ENCODE results near the gene CNTNAP1.
A peak's percentile ranks its signal among the peaks of the same experiment; 100 is the strongest.

Gene CNTNAP1

DNA sequence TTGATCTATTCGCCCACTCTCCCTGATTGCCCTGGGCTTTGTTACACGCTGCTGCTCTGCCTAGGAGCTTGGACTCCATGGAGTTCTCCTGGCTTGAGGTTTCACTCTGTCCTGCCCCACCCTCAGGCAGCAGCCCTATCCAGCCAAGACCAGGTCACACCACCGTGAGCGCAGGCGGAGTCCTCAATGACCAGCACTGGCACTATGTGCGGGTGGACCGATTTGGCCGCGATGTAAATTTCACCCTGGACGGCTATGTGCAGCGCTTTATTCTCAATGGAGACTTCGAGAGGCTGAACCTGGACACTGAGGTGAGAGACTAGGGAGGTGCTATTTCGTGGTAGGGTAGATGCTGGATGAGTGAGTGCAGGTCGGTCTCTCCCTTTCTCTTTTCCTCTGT is 3.5 kb downstream of the CNTNAP1 start:
- DNase-seq = no peak
- no peak for ATAC-seq

DNA sequence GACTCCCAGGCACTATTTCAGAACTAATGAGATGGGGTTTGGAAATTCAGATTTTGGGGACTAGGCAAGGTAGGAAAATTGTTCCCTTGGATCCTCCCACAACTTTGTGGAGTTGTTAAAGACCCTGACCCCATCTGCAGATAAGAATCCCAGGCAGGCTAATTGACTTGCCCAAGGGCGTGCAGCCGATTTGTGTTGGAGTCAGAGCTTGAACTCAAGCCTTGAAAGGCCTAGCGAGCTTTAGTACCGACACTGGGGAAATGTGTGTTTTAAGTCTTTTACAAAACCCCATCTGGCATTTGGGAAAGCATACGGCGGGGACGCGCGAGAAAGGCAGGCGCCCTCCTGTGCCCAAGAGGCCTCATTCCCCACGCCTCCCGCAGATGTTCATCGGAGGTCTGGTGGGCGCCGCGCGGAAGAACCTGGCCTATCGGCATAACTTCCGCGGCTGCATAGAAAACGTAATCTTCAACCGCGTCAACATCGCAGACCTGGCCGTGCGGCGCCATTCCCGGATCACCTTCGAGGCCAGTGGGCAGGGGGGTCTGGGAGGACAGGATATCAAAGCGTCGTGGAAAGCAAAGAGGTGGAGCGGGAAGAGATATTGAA is 4.3 kb downstream of the CNTNAP1 start:
- ATAC-seq (no peak), DNase-seq (no peak)

DNA sequence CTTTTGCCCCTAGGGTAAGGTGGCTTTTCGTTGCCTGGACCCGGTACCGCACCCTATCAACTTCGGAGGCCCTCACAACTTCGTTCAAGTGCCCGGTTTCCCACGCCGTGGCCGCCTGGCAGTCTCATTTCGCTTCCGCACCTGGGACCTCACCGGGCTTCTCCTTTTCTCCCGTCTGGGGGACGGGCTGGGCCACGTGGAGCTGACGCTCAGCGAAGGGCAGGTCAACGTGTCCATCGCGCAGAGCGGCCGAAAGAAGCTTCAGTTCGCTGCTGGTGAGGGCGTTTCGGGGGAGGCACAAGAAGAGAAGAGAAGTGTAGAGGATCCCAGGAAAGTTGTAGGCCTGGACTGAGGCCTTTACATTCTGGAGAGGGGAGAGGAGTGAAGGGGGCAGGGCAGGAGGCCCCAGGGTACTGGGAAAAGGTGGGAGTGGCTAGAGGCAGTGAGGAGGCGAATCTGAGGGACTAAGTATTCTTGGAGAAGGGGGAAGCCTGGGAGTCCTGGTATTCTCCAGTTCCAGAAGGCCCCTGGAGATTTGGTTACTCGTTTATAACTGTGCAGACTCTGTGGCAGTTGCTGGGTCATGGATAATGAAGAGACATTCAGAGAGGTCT is 5.5 kb downstream of the CNTNAP1 start:
- DNase-seq (no peak), ATAC-seq (no peak)

DNA sequence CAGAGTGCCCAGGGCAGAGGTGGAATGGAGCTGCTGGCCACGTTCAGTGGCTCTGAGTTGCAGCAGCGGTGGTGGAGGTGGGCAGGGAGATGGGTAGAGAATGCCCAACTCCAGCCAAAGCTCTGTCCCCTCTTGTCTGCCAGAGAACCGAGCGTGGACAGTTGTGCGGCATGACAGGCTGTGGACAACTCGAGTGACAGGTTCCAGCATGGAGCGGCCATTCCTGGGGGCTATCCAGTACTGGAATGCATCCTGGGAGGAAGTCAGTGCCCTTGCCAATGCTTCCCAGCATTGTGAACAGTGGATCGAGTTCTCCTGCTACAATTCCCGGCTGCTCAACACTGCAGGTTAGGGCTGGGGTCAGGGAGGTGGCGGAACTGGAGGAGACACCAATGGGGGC is 8.3 kb downstream of the CNTNAP1 start:
- ATAC-seq (no peak), DNase-seq (no peak)

GRCh38 chr17:42691021-42691545 is 8.8 kb downstream of the CNTNAP1 start:
- DNase-seq = no peak
- ATAC-seq = no peak

DNA sequence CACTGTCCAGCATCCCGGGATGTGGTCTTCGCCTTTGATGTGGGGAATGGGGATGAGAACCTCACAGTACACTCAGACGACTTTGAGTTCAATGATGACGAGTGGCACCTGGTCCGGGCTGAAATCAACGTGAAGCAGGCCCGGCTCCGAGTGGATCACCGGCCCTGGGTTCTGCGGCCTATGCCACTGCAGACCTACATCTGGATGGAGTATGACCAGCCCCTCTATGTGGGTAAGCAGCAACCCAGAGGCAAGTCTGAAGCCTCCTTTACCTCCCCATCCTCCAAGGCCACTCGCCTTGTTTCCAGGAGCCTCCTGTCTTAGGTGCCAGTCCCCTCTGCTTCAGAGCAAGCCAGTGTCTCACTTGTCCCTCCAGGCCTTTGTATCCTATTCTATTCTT is 10.2 kb downstream of the CNTNAP1 start:
- ATAC-seq (no peak), DNase-seq (no peak)

DNA sequence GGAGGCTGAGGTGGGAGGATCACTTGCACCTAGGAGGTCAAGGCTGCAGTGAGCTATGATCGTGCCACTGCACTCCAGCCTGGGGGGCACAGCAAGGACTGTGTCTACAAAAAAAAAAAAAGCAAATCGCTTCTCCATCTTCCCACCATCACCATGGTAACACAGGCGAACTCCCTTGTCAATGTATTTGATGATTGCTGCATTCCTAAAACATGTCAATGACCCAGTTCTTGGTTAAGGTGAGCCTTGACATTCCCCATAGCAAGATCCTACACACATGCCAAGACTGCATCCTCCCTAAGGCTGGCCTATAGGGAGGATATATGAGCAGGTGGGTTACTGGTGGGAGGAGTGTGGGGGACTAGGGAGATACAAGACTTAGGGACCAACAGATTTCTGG is 12.2 kb downstream of the CNTNAP1 start:
- ATAC-seq (no peak), DNase-seq (no peak)

DNA sequence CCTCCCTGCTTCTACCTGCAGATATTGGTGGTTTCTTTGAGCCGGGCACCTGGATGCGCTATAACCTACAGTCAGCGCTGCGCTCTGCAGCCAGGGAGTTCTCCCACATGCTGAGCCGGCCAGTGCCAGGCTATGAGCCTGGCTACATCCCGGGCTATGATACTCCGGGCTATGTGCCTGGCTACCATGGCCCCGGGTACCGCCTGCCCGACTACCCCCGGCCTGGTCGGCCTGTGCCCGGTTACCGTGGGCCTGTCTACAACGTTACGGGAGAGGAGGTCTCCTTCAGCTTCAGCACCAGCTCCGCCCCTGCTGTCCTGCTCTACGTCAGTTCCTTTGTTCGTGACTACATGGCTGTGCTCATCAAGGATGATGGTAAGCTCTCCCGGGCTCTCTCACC is 13.2 kb downstream of the CNTNAP1 start:
- DNase-seq (no peak), ATAC-seq (no peak)

- no peak for DNase-seq
- ATAC-seq = no peak
Measured at GRCh38 chr17:42697108-42697811, 14.9 kb downstream of the CNTNAP1 start.

GRCh38 chr17:42698736-42699414 is 16.5 kb downstream of the CNTNAP1 start:
- ATAC-seq = no peak
- no peak for DNase-seq

GRCh38 chr17:42699415-42699740 is 17.0 kb downstream of the CNTNAP1 start:
- no peak for ATAC-seq
- no peak for DNase-seq

DNA sequence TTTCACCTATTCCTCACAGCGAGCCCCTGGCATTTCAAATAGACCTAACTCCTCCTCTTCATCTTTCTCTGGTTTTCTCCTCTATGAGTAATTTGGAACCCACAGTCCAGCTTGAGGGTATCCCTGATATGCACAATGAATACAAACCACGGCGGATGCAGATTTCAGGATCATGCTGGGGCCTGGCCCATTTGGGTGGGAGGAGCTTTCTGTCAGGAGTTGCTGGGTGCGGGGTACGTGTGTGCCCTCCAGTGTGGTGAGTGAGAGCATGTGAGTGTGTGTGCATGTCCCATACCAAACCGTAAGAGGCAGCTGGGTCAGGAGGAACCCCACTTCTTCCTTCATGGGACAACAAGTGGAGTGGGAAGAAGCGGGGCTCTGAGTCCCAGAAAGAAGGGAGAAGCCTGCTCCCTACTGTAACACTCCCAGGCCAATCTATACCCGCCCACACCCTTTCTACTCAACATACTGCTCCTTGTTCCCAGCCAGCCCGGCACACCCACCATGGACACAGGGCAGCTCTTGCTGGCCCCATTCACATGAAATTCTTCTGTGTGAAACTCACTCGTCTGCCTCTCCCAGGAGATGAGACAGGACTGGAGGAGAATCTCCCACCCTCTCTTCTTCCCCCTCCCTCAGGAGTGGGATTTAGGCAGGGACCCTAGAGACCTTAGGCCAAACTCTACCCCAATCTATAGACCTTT is 18.4 kb downstream of the CNTNAP1 start:
- DNase-seq (no peak), ATAC-seq (no peak)

GRCh38 chr17:42702446-42702845 is 20.1 kb downstream of the CNTNAP1 start:
- ATAC-seq = no peak
- DNase-seq = no peak

- no peak for ATAC-seq
- no peak for DNase-seq
Measured at GRCh38 chr17:42704490-42704836, 22.1 kb downstream of the CNTNAP1 start.

DNA sequence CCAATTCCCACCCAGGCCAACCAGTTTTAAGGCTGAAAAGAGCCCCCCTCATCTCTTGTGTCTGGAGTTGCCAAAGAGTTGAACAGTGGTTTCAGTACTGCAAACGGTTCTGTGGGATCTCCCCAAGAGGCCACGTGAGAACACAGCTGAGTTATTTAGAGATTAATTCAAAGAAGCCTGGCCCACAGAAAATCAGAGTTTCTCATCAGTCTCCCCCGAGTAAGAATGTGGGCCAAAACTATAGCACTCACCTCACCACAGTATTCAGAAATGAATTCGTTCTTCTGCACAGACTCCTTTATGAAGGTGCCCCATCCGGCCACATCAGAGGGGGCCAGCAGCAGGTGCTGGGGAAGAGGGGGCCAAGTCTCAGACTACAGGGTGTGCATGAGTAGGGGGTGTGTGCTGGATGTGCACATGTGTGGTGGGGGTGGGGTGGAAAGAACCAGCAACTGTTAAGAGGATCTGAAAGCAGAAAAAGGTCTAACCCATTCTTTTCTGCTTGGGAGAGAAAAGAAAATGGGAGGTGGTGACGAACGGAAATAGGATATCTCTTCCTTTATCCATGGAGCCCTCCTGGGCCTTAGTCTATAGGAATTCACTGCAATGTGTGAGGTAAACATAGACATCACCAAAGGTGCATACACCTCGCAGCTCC is 22.6 kb downstream of the CNTNAP1 start:
- peak; percentile 87 for ATAC-seq
- peak; percentile 51 for DNase-seq

- ATAC-seq = peak; percentile 53
- peak; percentile 51 for DNase-seq
Measured at GRCh38 chr17:42706732-42707131, 24.4 kb downstream of the CNTNAP1 start.

GRCh38 chr17:42708588-42708987 is 26.3 kb downstream of the CNTNAP1 start:
- no peak for ATAC-seq
- DNase-seq = no peak

- no peak for DNase-seq
- no peak for ATAC-seq
Measured at GRCh38 chr17:42709561-42709960, 27.2 kb downstream of the CNTNAP1 start.

DNA sequence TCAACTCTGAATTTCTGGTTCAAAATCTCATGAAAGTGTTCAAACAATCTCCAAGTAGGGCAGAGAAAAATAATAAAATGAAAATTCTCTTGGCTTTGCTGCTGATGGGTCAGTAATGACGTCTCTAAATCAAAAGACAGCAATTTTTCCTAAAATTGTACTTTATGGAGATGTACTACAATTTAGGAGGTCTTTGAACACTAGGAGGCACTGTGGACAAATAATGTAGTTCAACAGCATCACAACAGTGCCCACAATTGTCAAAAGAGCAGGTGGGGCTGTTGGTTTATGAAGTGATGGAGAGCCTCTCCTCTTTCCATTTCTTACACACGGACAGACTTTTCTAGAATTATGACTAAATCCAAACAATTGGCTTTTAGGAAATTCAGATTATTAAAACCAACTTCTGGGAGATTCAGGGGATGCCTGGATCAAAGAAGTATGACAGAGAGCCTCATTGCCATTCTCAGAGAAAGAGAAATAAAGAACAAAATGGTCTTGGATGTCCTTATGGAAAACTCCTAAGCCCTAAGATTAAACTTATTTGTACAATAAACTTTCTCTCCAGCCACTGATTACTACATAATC is 38.8 kb downstream of the CNTNAP1 start:
- ATAC-seq (no peak), DNase-seq (no peak)

DNA sequence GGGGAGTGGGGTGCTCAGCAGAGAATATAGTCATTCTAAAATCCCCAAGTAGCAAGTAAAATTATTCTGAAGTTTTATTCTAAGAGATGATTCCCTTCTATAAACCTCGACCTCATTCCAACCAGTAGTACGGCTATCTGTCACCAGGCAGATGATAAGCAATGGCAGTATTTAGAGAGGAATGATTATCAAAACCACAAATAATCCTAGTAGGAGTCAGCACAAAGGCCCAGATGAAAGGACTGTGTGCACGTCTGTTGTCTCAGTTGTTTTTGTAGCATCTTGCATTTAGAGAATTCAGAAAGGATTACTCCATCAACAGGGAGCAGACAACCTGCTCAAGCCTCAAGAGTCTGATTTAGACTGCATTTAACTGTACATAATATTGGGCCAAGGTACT is 41.3 kb downstream of the CNTNAP1 start:
- ATAC-seq = no peak
- no peak for DNase-seq

GRCh38 chr17:42725143-42725542 is 42.8 kb downstream of the CNTNAP1 start:
- DNase-seq = no peak
- ATAC-seq = no peak

GRCh38 chr17:42740699-42741098 is 58.4 kb downstream of the CNTNAP1 start:
- no peak for DNase-seq
- no peak for ATAC-seq
